SK-N-SH (cell line): Measurements from ENCODE around the gene B4GALT6. TPM values are rescaled to one million over a fixed set of nuclear protein-coding genes. Genes with fewer than 3 reads are reported as not detected.

Experiments used
- CTCF ChIA-PET: fragments of 300-600, 350-600 bp; formaldehyde crosslinking; extraction: SDS; loops from one replicate; lab custom pipeline; 2021; lab: Yijun Ruan, JAX
- POLR2A ChIA-PET: fragments of 350-600 bp; sonication (Branson Sonifier 250); formaldehyde crosslinking; extraction: SDS; loops from one replicate; lab custom pipeline; 2020; ENCODE audit warnings: antibody characterized with exemption, inconsistent platforms; lab: Yijun Ruan, JAX
- DNase-seq: peaks from one replicate; pipeline ENCODE4 v3.0.0; 2012
- H2AFZ ChIP-seq: fragments of 200-600 bp; sonication (generic); 2 replicates; pipeline ENCODE4 v1.8.1; 2016; ENCODE audit warnings: antibody characterized with exemption, mild to moderate bottlenecking, low read depth
- H3F3A ChIP-seq: fragments of 200-600 bp; sonication (generic); replicated peaks from 2 replicates; pipeline ENCODE3; 2016; ENCODE audit warnings: antibody characterized with exemption, mild to moderate bottlenecking; ENCODE audit not compliant: insufficient read depth
- H3K27ac ChIP-seq, 2 experiments: fragments of 200-500 bp in 1 of 2; fragments of 200-600 bp in 1 of 2; sonication (Bioruptor generic) in 1 of 2; sonication (generic), shearing (Covaris generic) in 1 of 2; 2 replicates each; pipeline versions ENCODE4 v1.5.1 to v1.6.1; 2014 to 2016; ENCODE audit warnings: low read depth in 2 of 2, inconsistent platforms in 1 of 2, low read length in 1 of 2, mild to moderate bottlenecking in 1 of 2, mixed read lengths in 1 of 2
- H3K27me3 ChIP-seq: fragments of 200-600 bp; sonication (generic), shearing (Covaris generic); 2 replicates; pipeline ENCODE4 v1.6.1; 2016; ENCODE audit warnings: mixed run types; ENCODE audit not compliant: insufficient read depth
- H3K36me3 ChIP-seq, 2 experiments: fragments of 200-500 bp in 1 of 2; fragments of 200-600 bp in 1 of 2; sonication (Bioruptor generic) in 1 of 2; sonication (generic) in 1 of 2; replicated peaks in 1 of 2; 2 replicates each; pipeline versions ENCODE3 to v1.5.1; 2014 to 2016; ENCODE audit warnings: low read length in 1 of 2, mild to moderate bottlenecking in 1 of 2; ENCODE audit not compliant: insufficient read depth in 2 of 2, control insufficient read depth in 1 of 2
- H3K4me1 ChIP-seq, 2 experiments: fragments of 200-500 bp in 1 of 2; fragments of 200-600 bp in 1 of 2; sonication (Bioruptor generic) in 1 of 2; sonication (generic), shearing (Covaris generic) in 1 of 2; 2 replicates each; pipeline versions ENCODE4 v1.5.1 to v1.6.1; 2014 to 2016; ENCODE audit warnings: low read depth in 1 of 2, low read length in 1 of 2, mixed run types in 1 of 2; ENCODE audit not compliant: insufficient read depth in 2 of 2, control insufficient read depth in 1 of 2
- H3K4me2 ChIP-seq: fragments of 200-600 bp; sonication (generic), shearing (Covaris generic); 2 replicates; pipeline ENCODE4 v1.6.1; 2017; ENCODE audit warnings: mixed run types
- H3K4me3 ChIP-seq, 2 experiments: fragments of 200-500 bp in 1 of 2; fragments of 200-600 bp in 1 of 2; sonication (Bioruptor generic) in 1 of 2; sonication (generic), shearing (Covaris generic) in 1 of 2; 2 replicates each; pipeline versions ENCODE4 v1.5.1 to v1.8.1; 2014 to 2016; ENCODE audit warnings: low read depth in 2 of 2, inconsistent platforms in 1 of 2, low read length in 1 of 2, mild to moderate bottlenecking in 1 of 2, mixed read lengths in 1 of 2, moderate library complexity in 1 of 2
- H3K79me2 ChIP-seq: fragments of 200-600 bp; sonication (generic); 2 replicates; pipeline ENCODE4 v1.8.1; 2017; ENCODE audit warnings: mild to moderate bottlenecking; ENCODE audit not compliant: insufficient read depth
- H3K9ac ChIP-seq: fragments of 200-600 bp; sonication (generic); 2 replicates; pipeline ENCODE4 v1.6.1; 2017; ENCODE audit warnings: mixed run types
- H3K9me2 ChIP-seq: fragments of 200-600 bp; sonication (generic); 2 replicates; pipeline ENCODE4 v1.6.1; 2017; ENCODE audit warnings: mixed run types
- H3K9me3 ChIP-seq: fragments of 200-600 bp; sonication (generic); 2 replicates; pipeline ENCODE4 v1.6.1; 2017; ENCODE audit warnings: mixed run types, mild to moderate bottlenecking, moderate library complexity
- H4K20me1 ChIP-seq: fragments of 200-600 bp; sonication (generic); 2 replicates; pipeline ENCODE4 v1.6.1; 2017; ENCODE audit warnings: mild to moderate bottlenecking, mixed run types; ENCODE audit not compliant: insufficient read depth
- CHD2 ChIP-seq: fragments of 150-350 bp; IDR thresholded peaks from 2 replicates; pipeline ENCODE4 v1.6.1; 2018; ENCODE audit warnings: low read length; ENCODE audit not compliant: partially characterized antibody
- EP300 ChIP-seq, 2 experiments: IDR thresholded peaks; 2 replicates each; pipeline versions ENCODE4 v1.4.0 to v1.6.1; 2012; ENCODE audit warnings: borderline replicate concordance in 1 of 2, low read depth in 1 of 2, low read length in 1 of 2
- FOXJ3 ChIP-seq: sonication (generic); formaldehyde crosslinking; IDR thresholded peaks from 2 replicates; pipeline ENCODE4 v1.5.1; 2020; ENCODE audit warnings: mild to moderate bottlenecking, missing genetic modification reagents
- GATA2 ChIP-seq: sonication (generic); formaldehyde crosslinking; IDR thresholded peaks from 2 replicates; pipeline ENCODE4 v1.5.0; 2020; ENCODE audit warnings: mild to moderate bottlenecking, missing genetic modification reagents
- NRF1 ChIP-seq: IDR thresholded peaks from 2 replicates; pipeline ENCODE4 v1.6.1; 2012; ENCODE audit warnings: low read depth, mild to moderate bottlenecking, low read length
- POLR2AphosphoS5 ChIP-seq: IDR thresholded peaks from 2 replicates; pipeline ENCODE4 v1.6.1; 2012; ENCODE audit warnings: low read depth, low read length
- RAD21 ChIP-seq: IDR thresholded peaks from 2 replicates; pipeline ENCODE4 v1.6.1; 2012; ENCODE audit warnings: mild to moderate bottlenecking, low read length
- RXRA ChIP-seq: IDR thresholded peaks from 2 replicates; pipeline ENCODE4 v1.4.0; 2012; ENCODE audit warnings: low read depth, mild to moderate bottlenecking, borderline replicate concordance
- SIN3A ChIP-seq: IDR thresholded peaks from 2 replicates; pipeline ENCODE4 v1.6.1; 2012; ENCODE audit warnings: low read depth, mild to moderate bottlenecking, low read length, moderate library complexity, borderline replicate concordance
- TEAD4 ChIP-seq: IDR thresholded peaks from 2 replicates; pipeline ENCODE4 v1.4.0; 2012; ENCODE audit warnings: mild to moderate bottlenecking, borderline replicate concordance; ENCODE audit not compliant: insufficient read depth
- WGBS: methylation state at CpG from one replicate; pipeline ENCODE4 v1.1.6; 2017; ENCODE audit warnings: low lambda C conversion rate; 5-methylcytosine and 5-hydroxymethylcytosine counted together
- polyA plus RNA-seq, 3 experiments: library from polyadenylated mRNA; depleted of rRNA; stranded (reverse); fragments of >200 nt; gene quantifications; 2 replicates each; pipeline ENCODE4 v1.2.3, GENCODE V29; 2012
- TF ChIP-seq, protein P1 (sequence below): IDR thresholded peaks from 2 replicates; pipeline ENCODE4 v1.4.0; 2012; ENCODE audit warnings: low read depth
- TF ChIP-seq, protein P2 (sequence below): IDR thresholded peaks from 2 replicates; pipeline ENCODE4 v1.4.0; 2012; ENCODE audit warnings: low read depth, borderline replicate concordance
- TF ChIP-seq, protein P3 (sequence below): IDR thresholded peaks from 2 replicates; pipeline ENCODE4 v1.4.0; 2012; ENCODE audit warnings: low read depth, borderline replicate concordance
- TF ChIP-seq, protein P4 (sequence below): fragments of 200-600 bp; sonication (generic); IDR thresholded peaks from 2 replicates; pipeline ENCODE4 v1.6.1; 2017; ENCODE audit warnings: antibody characterized with exemption, mild to moderate bottlenecking, moderate library complexity
- TF ChIP-seq, protein P5 (sequence below): IDR thresholded peaks from 2 replicates; pipeline ENCODE4; 2012
- TF ChIP-seq, protein P6 (sequence below): IDR thresholded peaks from 2 replicates; pipeline ENCODE4 v1.6.1; 2012; ENCODE audit warnings: mild to moderate bottlenecking, low read depth, low read length, moderate library complexity

B4GALT6 gene
- polyA plus RNA-seq, 1 of the 3 experiments (the other 2 are of a cell fraction) = 3.1 TPM

DNA sequence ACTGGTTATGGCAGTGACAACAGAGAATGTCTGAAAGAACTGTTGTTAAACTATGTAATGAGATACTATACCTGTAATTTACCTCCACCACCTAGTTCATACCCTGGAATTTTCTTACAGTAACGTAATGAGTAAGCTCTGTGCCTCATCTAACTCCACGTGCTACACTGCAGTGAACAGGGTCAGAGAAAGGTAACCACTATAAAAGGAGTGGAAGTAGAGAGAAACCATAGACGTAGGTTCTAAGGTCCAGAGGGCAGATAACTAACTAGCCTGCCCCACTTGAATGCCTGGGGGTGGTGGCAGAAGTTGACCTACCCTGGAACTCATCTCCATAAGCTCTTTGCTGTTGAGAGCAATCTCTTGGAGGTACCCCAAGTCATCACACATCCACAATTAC is 32.0 kb upstream of the B4GALT6 start:
- CTCF ChIA-PET = interaction anchor here (1.3 kb wide), 1 partner anchor 160 kb away, joined by 4 read pairs; no protein-coding TSS in a partner anchor
- H3K9me3 ChIP-seq = no peaks in the 10 kb centered on the region
- POLR2A ChIA-PET = no interaction called here
- H3K36me3 ChIP-seq = no peaks in the 10 kb centered on the region
- no peak for DNase-seq
- no peak overlapping the region for H3K4me2 ChIP-seq
- no peak overlapping the region for H2AFZ ChIP-seq
- H3K27ac ChIP-seq = no peak overlapping the region
- H3K9me2 ChIP-seq = no peaks in the 10 kb centered on the region
- no peaks in the 10 kb centered on the region for H3F3A ChIP-seq
- H3K4me3 ChIP-seq = no peak overlapping the region
- H3K79me2 ChIP-seq = no peaks in the 10 kb centered on the region
- TF ChIP-seq, protein P1, sequence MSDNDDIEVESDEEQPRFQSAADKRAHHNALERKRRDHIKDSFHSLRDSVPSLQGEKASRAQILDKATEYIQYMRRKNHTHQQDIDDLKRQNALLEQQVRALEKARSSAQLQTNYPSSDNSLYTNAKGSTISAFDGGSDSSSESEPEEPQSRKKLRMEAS = no peak
- TF ChIP-seq, protein P2, sequence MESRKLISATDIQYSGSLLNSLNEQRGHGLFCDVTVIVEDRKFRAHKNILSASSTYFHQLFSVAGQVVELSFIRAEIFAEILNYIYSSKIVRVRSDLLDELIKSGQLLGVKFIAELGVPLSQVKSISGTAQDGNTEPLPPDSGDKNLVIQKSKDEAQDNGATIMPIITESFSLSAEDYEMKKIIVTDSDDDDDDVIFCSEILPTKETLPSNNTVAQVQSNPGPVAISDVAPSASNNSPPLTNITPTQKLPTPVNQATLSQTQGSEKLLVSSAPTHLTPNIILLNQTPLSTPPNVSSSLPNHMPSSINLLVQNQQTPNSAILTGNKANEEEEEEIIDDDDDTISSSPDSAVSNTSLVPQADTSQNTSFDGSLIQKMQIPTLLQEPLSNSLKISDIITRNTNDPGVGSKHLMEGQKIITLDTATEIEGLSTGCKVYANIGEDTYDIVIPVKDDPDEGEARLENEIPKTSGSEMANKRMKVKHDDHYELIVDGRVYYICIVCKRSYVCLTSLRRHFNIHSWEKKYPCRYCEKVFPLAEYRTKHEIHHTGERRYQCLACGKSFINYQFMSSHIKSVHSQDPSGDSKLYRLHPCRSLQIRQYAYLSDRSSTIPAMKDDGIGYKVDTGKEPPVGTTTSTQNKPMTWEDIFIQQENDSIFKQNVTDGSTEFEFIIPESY = no peak
- no peak for TF ChIP-seq NRF1
- TF ChIP-seq RXRA = no peak
- no peak for TF ChIP-seq SIN3A
- no peaks in the 10 kb centered on the region for H3K4me1 ChIP-seq
- H3K9ac ChIP-seq = no peak overlapping the region
- H3K27me3 ChIP-seq = no peaks in the 10 kb centered on the region
- 42% methylated on average over 3 of the region's 3 CpGs for WGBS
- no peaks in the 10 kb centered on the region for H4K20me1 ChIP-seq

DNA sequence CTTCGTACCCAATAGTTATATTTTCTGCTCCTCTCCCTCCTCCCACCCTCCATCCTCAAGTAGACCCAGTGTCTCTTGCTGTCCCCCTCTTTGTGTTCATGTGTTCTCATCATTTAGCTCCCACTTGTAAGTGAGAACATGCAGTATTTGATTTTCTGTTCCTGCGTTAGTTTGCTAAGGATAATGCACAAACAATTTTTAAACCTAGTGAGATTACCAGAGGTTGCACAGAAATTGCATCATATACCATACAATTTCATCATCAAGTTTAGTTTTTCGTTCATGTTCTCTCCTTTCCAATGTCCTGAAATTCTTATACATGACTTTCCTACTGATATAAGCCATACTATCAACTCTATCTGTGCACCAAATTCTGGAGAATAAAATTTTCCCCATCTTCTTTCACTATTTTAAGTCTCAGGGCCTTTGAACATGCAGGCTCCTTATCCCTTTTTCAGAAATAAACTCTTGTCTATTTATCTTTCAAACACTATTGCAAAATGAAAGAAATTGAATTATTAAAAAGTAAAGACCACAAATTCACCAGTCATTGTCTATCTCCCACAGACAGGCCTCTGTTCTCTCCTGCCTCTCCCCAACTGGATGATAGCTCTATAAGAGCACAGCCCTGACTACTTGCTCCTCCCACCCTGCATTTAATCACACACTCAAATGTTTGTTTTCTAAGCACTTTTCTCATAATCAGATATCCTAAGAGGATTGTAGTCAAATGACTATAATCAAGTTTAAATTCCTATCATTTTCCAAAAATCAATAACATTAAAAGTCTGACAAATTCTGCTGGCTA is 27.2 kb upstream of the B4GALT6 start:
- H3F3A ChIP-seq = no peaks in the 10 kb centered on the region
- no peak overlapping the region for H3K27ac ChIP-seq
- no peaks in the 10 kb centered on the region for H3K9me2 ChIP-seq
- ChIA-PET CTCF (interaction anchor here (1.2 to 1.6 kb wide), 6 partner anchors 11 to 287 kb away, joined by 3 to 9 read pairs (median 4); no protein-coding TSS in a partner anchor), POLR2A (no interaction called here)
- H3K9ac ChIP-seq = no peak overlapping the region
- no peak overlapping the region for H3K4me2 ChIP-seq
- no peaks in the 10 kb centered on the region for H3K79me2 ChIP-seq
- H3K36me3 ChIP-seq = no peaks in the 10 kb centered on the region
- H3K9me3 ChIP-seq = no peaks in the 10 kb centered on the region
- H3K4me3 ChIP-seq = no peak overlapping the region
- 55% methylated on average over 3 of the region's 3 CpGs for WGBS
- no peak for DNase-seq
- no peaks in the 10 kb centered on the region for H3K27me3 ChIP-seq
- TF ChIP-seq CHD2 = no peak
- TF ChIP-seq, protein P3, sequence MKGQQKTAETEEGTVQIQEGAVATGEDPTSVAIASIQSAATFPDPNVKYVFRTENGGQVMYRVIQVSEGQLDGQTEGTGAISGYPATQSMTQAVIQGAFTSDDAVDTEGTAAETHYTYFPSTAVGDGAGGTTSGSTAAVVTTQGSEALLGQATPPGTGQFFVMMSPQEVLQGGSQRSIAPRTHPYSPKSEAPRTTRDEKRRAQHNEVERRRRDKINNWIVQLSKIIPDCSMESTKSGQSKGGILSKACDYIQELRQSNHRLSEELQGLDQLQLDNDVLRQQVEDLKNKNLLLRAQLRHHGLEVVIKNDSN = no peak
- TF ChIP-seq TEAD4 = no peak
- TF ChIP-seq, protein P4, sequence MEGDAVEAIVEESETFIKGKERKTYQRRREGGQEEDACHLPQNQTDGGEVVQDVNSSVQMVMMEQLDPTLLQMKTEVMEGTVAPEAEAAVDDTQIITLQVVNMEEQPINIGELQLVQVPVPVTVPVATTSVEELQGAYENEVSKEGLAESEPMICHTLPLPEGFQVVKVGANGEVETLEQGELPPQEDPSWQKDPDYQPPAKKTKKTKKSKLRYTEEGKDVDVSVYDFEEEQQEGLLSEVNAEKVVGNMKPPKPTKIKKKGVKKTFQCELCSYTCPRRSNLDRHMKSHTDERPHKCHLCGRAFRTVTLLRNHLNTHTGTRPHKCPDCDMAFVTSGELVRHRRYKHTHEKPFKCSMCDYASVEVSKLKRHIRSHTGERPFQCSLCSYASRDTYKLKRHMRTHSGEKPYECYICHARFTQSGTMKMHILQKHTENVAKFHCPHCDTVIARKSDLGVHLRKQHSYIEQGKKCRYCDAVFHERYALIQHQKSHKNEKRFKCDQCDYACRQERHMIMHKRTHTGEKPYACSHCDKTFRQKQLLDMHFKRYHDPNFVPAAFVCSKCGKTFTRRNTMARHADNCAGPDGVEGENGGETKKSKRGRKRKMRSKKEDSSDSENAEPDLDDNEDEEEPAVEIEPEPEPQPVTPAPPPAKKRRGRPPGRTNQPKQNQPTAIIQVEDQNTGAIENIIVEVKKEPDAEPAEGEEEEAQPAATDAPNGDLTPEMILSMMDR = no peak
- no peak for TF ChIP-seq RAD21
- no peak for TF ChIP-seq EP300 (IDR thresholded peaks at IDR 0.05; ENCODE audit: borderline replicate concordance in 1 of 2, low read depth in 1 of 2, low read length in 1 of 2)
- TF ChIP-seq, protein P5, sequence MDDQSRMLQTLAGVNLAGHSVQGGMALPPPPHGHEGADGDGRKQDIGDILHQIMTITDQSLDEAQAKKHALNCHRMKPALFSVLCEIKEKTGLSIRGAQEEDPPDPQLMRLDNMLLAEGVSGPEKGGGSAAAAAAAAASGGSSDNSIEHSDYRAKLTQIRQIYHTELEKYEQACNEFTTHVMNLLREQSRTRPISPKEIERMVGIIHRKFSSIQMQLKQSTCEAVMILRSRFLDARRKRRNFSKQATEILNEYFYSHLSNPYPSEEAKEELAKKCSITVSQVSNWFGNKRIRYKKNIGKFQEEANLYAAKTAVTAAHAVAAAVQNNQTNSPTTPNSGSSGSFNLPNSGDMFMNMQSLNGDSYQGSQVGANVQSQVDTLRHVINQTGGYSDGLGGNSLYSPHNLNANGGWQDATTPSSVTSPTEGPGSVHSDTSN = no peak
- TF ChIP-seq, protein P6, sequence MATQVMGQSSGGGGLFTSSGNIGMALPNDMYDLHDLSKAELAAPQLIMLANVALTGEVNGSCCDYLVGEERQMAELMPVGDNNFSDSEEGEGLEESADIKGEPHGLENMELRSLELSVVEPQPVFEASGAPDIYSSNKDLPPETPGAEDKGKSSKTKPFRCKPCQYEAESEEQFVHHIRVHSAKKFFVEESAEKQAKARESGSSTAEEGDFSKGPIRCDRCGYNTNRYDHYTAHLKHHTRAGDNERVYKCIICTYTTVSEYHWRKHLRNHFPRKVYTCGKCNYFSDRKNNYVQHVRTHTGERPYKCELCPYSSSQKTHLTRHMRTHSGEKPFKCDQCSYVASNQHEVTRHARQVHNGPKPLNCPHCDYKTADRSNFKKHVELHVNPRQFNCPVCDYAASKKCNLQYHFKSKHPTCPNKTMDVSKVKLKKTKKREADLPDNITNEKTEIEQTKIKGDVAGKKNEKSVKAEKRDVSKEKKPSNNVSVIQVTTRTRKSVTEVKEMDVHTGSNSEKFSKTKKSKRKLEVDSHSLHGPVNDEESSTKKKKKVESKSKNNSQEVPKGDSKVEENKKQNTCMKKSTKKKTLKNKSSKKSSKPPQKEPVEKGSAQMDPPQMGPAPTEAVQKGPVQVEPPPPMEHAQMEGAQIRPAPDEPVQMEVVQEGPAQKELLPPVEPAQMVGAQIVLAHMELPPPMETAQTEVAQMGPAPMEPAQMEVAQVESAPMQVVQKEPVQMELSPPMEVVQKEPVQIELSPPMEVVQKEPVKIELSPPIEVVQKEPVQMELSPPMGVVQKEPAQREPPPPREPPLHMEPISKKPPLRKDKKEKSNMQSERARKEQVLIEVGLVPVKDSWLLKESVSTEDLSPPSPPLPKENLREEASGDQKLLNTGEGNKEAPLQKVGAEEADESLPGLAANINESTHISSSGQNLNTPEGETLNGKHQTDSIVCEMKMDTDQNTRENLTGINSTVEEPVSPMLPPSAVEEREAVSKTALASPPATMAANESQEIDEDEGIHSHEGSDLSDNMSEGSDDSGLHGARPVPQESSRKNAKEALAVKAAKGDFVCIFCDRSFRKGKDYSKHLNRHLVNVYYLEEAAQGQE = no peak
- TF ChIP-seq FOXJ3 = no peak
- TF ChIP-seq POLR2AphosphoS5 = no peak
- TF ChIP-seq NRF1 = no peak
- no peak for TF ChIP-seq GATA2 (CRISPR knock-in tag)
- H4K20me1 ChIP-seq = no peaks in the 10 kb centered on the region
- no peaks in the 10 kb centered on the region for H3K4me1 ChIP-seq
- no peak overlapping the region for H2AFZ ChIP-seq
